HepG2 (cell line): ENCODE data around the gene PRELID2. TPM values are rescaled to one million over a fixed set of nuclear protein-coding genes. Genes with fewer than 3 reads are reported as not detected.

ENCODE experiments used
- ARNT ChIP-seq: fragments of 450-650 bp; IDR thresholded peaks from 2 replicates; pipeline ENCODE4 v1.6.1; 2017
- ASH2L ChIP-seq: fragments of 300-600, 200-600 bp; sonication (generic); IDR thresholded peaks from 2 replicates; pipeline ENCODE4 v1.7.0; 2017; ENCODE audit warnings: low read depth, mild to moderate bottlenecking, moderate library complexity, mixed read lengths, low read length; ENCODE audit not compliant: insufficient read length
- CBX1 ChIP-seq: IDR thresholded peaks from one replicate; pipeline ENCODE4 v1.6.1; 2016; ENCODE audit warnings: antibody characterized with exemption, low read depth
- FOXM1 ChIP-seq: sonication (generic); formaldehyde crosslinking; IDR thresholded peaks from 2 replicates; pipeline ENCODE4 v1.5.0; 2020; ENCODE audit warnings: missing genetic modification reagents
- GPN1 ChIP-seq: sonication (generic); formaldehyde crosslinking; IDR thresholded peaks from 2 replicates; pipeline ENCODE4 v1.5.1; 2020; ENCODE audit warnings: missing genetic modification reagents, borderline replicate concordance
- HNRNPUL1 ChIP-seq: fragments of 200-400 bp; formaldehyde crosslinking; IDR thresholded peaks from 2 replicates; pipeline ENCODE4 v1.6.1; 2017; ENCODE audit warnings: low read depth, mild to moderate bottlenecking, low read length, moderate library complexity
- MEF2D ChIP-seq: sonication (generic); formaldehyde crosslinking; IDR thresholded peaks from 2 replicates; pipeline ENCODE4 v1.5.1; 2020; ENCODE audit warnings: mild to moderate bottlenecking, missing genetic modification reagents
- MIXL1 ChIP-seq: IDR thresholded peaks from 2 replicates; pipeline ENCODE4 v1.6.1; 2016
- NFE2L2 ChIP-seq: fragments of 150-350 bp; IDR thresholded peaks from 2 replicates; pipeline ENCODE4 v1.6.1; 2014; ENCODE audit warnings: low read length
- PHF21A ChIP-seq: sonication (generic); formaldehyde crosslinking; IDR thresholded peaks from 2 replicates; pipeline ENCODE4 v1.5.0; 2020; ENCODE audit warnings: mild to moderate bottlenecking, missing genetic modification reagents
- POGZ ChIP-seq: sonication (generic); formaldehyde crosslinking; IDR thresholded peaks from 2 replicates; pipeline ENCODE4 v1.4.0; 2020; ENCODE audit warnings: mild to moderate bottlenecking, missing genetic modification reagents
- POLR2AphosphoS2 ChIP-seq: IDR thresholded peaks from 2 replicates; pipeline ENCODE4 v1.6.1; 2011; ENCODE audit warnings: low read depth, low read length, improper control_type of control experiment
- RARA ChIP-seq: IDR thresholded peaks from 2 replicates; pipeline ENCODE4 v1.6.1; 2016; ENCODE audit warnings: missing genetic modification reagents, missing compliant biosample characterization
- ZFAT ChIP-seq: sonication (generic); formaldehyde crosslinking; conservative IDR thresholded peaks from 2 replicates; pipeline ENCODE4 v1.8.1; 2023; ENCODE audit warnings: missing genetic modification reagents, inconsistent platforms
- ZMAT3 ChIP-seq: sonication (generic); formaldehyde crosslinking; conservative IDR thresholded peaks from 2 replicates; pipeline ENCODE4 v1.7.0; 2021; ENCODE audit warnings: missing genetic modification reagents
- ZNF235 ChIP-seq: sonication (generic); formaldehyde crosslinking; IDR thresholded peaks from 2 replicates; pipeline ENCODE4 v1.8.1; 2023; ENCODE audit warnings: mild to moderate bottlenecking, missing genetic modification reagents, borderline replicate concordance
- ZNF552 ChIP-seq: sonication (generic); formaldehyde crosslinking; IDR thresholded peaks from 2 replicates; pipeline ENCODE4 v1.9.0; 2022; ENCODE audit warnings: missing genetic modification reagents, mild to moderate bottlenecking, borderline replicate concordance
- ZNF562 ChIP-seq: sonication (generic); formaldehyde crosslinking; IDR thresholded peaks from 2 replicates; pipeline ENCODE4 v1.8.0; 2022; ENCODE audit warnings: missing genetic modification reagents, borderline replicate concordance
- ZNF644 ChIP-seq: IDR thresholded peaks from 2 replicates; pipeline ENCODE4 v1.6.1; 2016; ENCODE audit warnings: low read depth
- polyA plus RNA-seq, 8 experiments: library from polyadenylated mRNA; depleted of rRNA in 3 of 8; stranded (reverse) in 7 of 8; unstranded in 1 of 8; fragments of >200 nt; fragmentation: Illumina TruSeq in 4 of 8; extraction: Trizol in 4 of 8; gene quantifications; 2 replicates each; pipeline versions ENCODE4 v1.2.1 to v1.2.3, GENCODE V29; 2011 to 2016; ENCODE audit warnings: low read depth in 4 of 8, missing spikeins in 1 of 8, mixed read lengths in 1 of 8; ENCODE audit not compliant: insufficient read depth in 1 of 8
- total RNA-seq, 5 experiments: library from RNA; depleted of rRNA; stranded (reverse); fragments of >200 nt; fragmentation: Illumina TruSeq; extraction: Trizol; gene quantifications; 2 replicates each; pipeline ENCODE4 v1.2.3, GENCODE V29; 2016; ENCODE audit warnings: low read depth in 1 of 5
- TF ChIP-seq, protein P1 (sequence below): sonication (generic); formaldehyde crosslinking; IDR thresholded peaks from 2 replicates; pipeline ENCODE4 v1.4.0; 2020; ENCODE audit warnings: mild to moderate bottlenecking, missing genetic modification reagents
- TF ChIP-seq, protein P2 (sequence below): sonication (generic); formaldehyde crosslinking; IDR thresholded peaks from 2 replicates; pipeline ENCODE4 v1.8.0; 2022; ENCODE audit warnings: missing genetic modification reagents, low read depth, mild to moderate bottlenecking, borderline replicate concordance
- TF ChIP-seq, protein P3 (sequence below): sonication (generic); formaldehyde crosslinking; IDR thresholded peaks from 2 replicates; pipeline ENCODE4 v1.4.0; 2020; ENCODE audit warnings: missing genetic modification reagents, borderline replicate concordance
- TF ChIP-seq, protein P4 (sequence below): sonication (generic); formaldehyde crosslinking; IDR thresholded peaks from 2 replicates; pipeline ENCODE4 v1.4.0; 2020; ENCODE audit warnings: missing genetic modification reagents

PRELID2 gene
- total and polyA plus RNA-seq, 2 of the 13 experiments (the other 11 are each of a cell fraction or from before 2014, with no cell fraction given), result 10.0 to 22.9 TPM

DNA sequence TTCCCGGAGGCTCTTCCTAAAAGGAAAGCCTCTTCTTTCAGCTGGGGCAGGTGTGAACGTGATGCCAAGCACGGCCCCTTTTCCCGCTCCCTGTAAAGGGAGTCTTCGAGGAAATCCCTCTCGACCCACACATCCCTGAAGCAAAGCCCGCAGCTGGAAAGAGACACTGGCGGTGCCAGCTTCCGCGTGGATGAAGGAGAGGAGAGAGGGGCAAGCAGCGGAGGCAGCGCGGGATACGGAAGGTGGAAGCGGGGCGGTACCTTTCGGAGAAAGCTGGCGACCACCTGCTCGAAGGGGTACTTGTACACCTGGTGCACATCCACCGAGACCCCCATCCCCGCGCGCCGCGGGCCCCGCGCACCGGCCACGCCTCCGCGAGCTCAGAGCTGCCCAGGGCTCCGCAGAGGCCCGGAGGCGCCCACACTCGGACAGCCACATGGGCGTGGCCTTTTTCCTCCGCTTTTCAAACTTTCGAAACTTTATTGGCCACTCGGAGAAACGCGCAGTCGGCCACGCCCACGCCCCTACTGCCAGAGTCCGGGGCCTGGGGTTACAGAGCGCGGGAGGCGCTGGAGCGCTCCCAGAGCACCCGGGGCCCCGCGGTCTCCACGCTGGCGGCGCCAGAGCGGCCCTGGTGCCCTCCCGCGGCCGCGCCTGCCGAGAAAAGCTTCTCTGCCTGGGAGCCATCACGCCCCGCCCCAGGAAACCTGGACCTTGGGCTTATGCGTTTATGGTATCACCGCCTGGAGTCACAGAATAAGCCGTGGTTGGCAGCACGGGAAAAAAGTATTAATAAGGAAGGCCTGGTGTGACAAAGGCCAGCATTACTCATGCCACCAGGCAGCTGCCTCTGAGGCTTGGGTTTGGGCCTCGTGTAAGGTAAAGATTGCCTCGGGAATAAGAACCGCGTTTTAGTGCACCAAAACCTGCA, at the start of gene PRELID2 (continued):
- no peak for TF ChIP-seq NFE2L2
- TF ChIP-seq, protein P1, sequence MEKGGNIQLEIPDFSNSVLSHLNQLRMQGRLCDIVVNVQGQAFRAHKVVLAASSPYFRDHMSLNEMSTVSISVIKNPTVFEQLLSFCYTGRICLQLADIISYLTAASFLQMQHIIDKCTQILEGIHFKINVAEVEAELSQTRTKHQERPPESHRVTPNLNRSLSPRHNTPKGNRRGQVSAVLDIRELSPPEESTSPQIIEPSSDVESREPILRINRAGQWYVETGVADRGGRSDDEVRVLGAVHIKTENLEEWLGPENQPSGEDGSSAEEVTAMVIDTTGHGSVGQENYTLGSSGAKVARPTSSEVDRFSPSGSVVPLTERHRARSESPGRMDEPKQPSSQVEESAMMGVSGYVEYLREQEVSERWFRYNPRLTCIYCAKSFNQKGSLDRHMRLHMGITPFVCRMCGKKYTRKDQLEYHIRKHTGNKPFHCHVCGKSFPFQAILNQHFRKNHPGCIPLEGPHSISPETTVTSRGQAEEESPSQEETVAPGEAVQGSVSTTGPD (CRISPR knock-in tag), result 0 out of 2 replicates have a peak, but pooled peaks have one; percentile 44
- 0 out of 2 replicates have a peak, but pooled peaks have one; percentile 18 for TF ChIP-seq ZNF644 (CRISPR knock-in tag)
- TF ChIP-seq MEF2D (CRISPR knock-in tag), result no peak
- no peak for TF ChIP-seq POLR2AphosphoS2
- TF ChIP-seq POGZ (CRISPR knock-in tag), result peak; percentile 93
- TF ChIP-seq FOXM1, result 0 out of 2 replicates have a peak, but pooled peaks have one; percentile 29
- no peak for TF ChIP-seq GPN1 (CRISPR knock-in tag)
- TF ChIP-seq ZFAT (CRISPR knock-in tag), result 0 out of 2 replicates have a peak, but pooled peaks have one; percentile 49
- TF ChIP-seq CBX1, result peak; percentile 25
- TF ChIP-seq ARNT, result no peak
- TF ChIP-seq ZNF235 (CRISPR knock-in tag), result no peak
- peak; percentile 73 for TF ChIP-seq ZMAT3 (CRISPR knock-in tag)
- peak; percentile 87 for TF ChIP-seq ASH2L
- TF ChIP-seq PHF21A (CRISPR knock-in tag), result peak; percentile 93
- TF ChIP-seq, protein P2, sequence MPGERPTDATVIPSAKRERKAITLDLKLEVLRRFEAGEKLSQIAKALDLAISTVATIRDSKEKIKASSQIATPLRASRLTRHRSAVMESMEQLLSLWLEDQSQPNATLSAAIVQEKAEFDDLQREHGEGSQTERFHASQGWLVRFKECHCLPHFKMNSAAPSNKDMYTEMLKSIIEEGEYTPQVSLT (CRISPR knock-in tag), result no peak
- TF ChIP-seq RARA (CRISPR knock-in tag), result 0 out of 2 replicates have a peak, but pooled peaks have one; percentile 9
- TF ChIP-seq MIXL1 (CRISPR knock-in tag), result no peak; the same call in 1 of the 2 replicates
- TF ChIP-seq, protein P3, sequence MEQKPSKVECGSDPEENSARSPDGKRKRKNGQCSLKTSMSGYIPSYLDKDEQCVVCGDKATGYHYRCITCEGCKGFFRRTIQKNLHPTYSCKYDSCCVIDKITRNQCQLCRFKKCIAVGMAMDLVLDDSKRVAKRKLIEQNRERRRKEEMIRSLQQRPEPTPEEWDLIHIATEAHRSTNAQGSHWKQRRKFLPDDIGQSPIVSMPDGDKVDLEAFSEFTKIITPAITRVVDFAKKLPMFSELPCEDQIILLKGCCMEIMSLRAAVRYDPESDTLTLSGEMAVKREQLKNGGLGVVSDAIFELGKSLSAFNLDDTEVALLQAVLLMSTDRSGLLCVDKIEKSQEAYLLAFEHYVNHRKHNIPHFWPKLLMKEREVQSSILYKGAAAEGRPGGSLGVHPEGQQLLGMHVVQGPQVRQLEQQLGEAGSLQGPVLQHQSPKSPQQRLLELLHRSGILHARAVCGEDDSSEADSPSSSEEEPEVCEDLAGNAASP (CRISPR knock-in tag), result no peak; the same call in 1 of the 2 replicates
- peak; percentile 55 for TF ChIP-seq ZNF552 (CRISPR knock-in tag)
- TF ChIP-seq ZNF562 (CRISPR knock-in tag), result no peak
- TF ChIP-seq, protein P4, sequence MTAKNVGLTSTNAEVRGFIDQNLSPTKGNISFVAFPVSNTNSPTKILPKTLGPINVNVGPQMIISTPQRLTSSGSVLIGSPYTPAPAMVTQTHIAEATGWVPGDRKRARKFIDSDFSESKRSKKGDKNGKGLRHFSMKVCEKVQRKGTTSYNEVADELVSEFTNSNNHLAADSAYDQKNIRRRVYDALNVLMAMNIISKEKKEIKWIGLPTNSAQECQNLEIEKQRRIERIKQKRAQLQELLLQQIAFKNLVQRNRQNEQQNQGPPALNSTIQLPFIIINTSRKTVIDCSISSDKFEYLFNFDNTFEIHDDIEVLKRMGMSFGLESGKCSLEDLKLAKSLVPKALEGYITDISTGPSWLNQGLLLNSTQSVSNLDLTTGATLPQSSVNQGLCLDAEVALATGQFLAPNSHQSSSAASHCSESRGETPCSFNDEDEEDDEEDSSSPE (CRISPR knock-in tag), result peak; percentile 90
- TF ChIP-seq HNRNPUL1, result peak; percentile 76; the same call in 1 of the 2 replicates
